SK-N-SH (cell line): ENCODE data around the gene PSMA3. TPM values are rescaled to one million over a fixed set of nuclear protein-coding genes. Genes with fewer than 3 reads are reported as not detected.

Source experiments
- CTCF ChIA-PET: fragments of 300-600, 350-600 bp; formaldehyde crosslinking; extraction: SDS; loops from one replicate; lab custom pipeline; 2021; lab: Yijun Ruan, JAX
- POLR2A ChIA-PET: fragments of 350-600 bp; sonication (Branson Sonifier 250); formaldehyde crosslinking; extraction: SDS; loops from one replicate; lab custom pipeline; 2020; ENCODE audit warnings: antibody characterized with exemption, inconsistent platforms; lab: Yijun Ruan, JAX
- DNase-seq: peaks from one replicate; pipeline ENCODE4 v3.0.0; 2012
- H2AFZ ChIP-seq: fragments of 200-600 bp; sonication (generic); 2 replicates; pipeline ENCODE4 v1.8.1; 2016; ENCODE audit warnings: antibody characterized with exemption, mild to moderate bottlenecking, low read depth
- H3F3A ChIP-seq: fragments of 200-600 bp; sonication (generic); replicated peaks from 2 replicates; pipeline ENCODE3; 2016; ENCODE audit warnings: antibody characterized with exemption, mild to moderate bottlenecking; ENCODE audit not compliant: insufficient read depth
- H3K27ac ChIP-seq, 2 experiments: fragments of 200-500 bp in 1 of 2; fragments of 200-600 bp in 1 of 2; sonication (Bioruptor generic) in 1 of 2; sonication (generic), shearing (Covaris generic) in 1 of 2; 2 replicates each; pipeline versions ENCODE4 v1.5.1 to v1.6.1; 2014 to 2016; ENCODE audit warnings: low read depth in 2 of 2, inconsistent platforms in 1 of 2, low read length in 1 of 2, mild to moderate bottlenecking in 1 of 2, mixed read lengths in 1 of 2
- H3K27me3 ChIP-seq: fragments of 200-600 bp; sonication (generic), shearing (Covaris generic); 2 replicates; pipeline ENCODE4 v1.6.1; 2016; ENCODE audit warnings: mixed run types; ENCODE audit not compliant: insufficient read depth
- H3K36me3 ChIP-seq, 2 experiments: fragments of 200-500 bp in 1 of 2; fragments of 200-600 bp in 1 of 2; sonication (Bioruptor generic) in 1 of 2; sonication (generic) in 1 of 2; replicated peaks in 1 of 2; 2 replicates each; pipeline versions ENCODE3 to v1.5.1; 2014 to 2016; ENCODE audit warnings: low read length in 1 of 2, mild to moderate bottlenecking in 1 of 2; ENCODE audit not compliant: insufficient read depth in 2 of 2, control insufficient read depth in 1 of 2
- H3K4me1 ChIP-seq, 2 experiments: fragments of 200-500 bp in 1 of 2; fragments of 200-600 bp in 1 of 2; sonication (Bioruptor generic) in 1 of 2; sonication (generic), shearing (Covaris generic) in 1 of 2; 2 replicates each; pipeline versions ENCODE4 v1.5.1 to v1.6.1; 2014 to 2016; ENCODE audit warnings: low read depth in 1 of 2, low read length in 1 of 2, mixed run types in 1 of 2; ENCODE audit not compliant: insufficient read depth in 2 of 2, control insufficient read depth in 1 of 2
- H3K4me2 ChIP-seq: fragments of 200-600 bp; sonication (generic), shearing (Covaris generic); 2 replicates; pipeline ENCODE4 v1.6.1; 2017; ENCODE audit warnings: mixed run types
- H3K4me3 ChIP-seq, 2 experiments: fragments of 200-500 bp in 1 of 2; fragments of 200-600 bp in 1 of 2; sonication (Bioruptor generic) in 1 of 2; sonication (generic), shearing (Covaris generic) in 1 of 2; 2 replicates each; pipeline versions ENCODE4 v1.5.1 to v1.8.1; 2014 to 2016; ENCODE audit warnings: low read depth in 2 of 2, inconsistent platforms in 1 of 2, low read length in 1 of 2, mild to moderate bottlenecking in 1 of 2, mixed read lengths in 1 of 2, moderate library complexity in 1 of 2
- H3K79me2 ChIP-seq: fragments of 200-600 bp; sonication (generic); 2 replicates; pipeline ENCODE4 v1.8.1; 2017; ENCODE audit warnings: mild to moderate bottlenecking; ENCODE audit not compliant: insufficient read depth
- H3K9ac ChIP-seq: fragments of 200-600 bp; sonication (generic); 2 replicates; pipeline ENCODE4 v1.6.1; 2017; ENCODE audit warnings: mixed run types
- H3K9me2 ChIP-seq: fragments of 200-600 bp; sonication (generic); 2 replicates; pipeline ENCODE4 v1.6.1; 2017; ENCODE audit warnings: mixed run types
- H3K9me3 ChIP-seq: fragments of 200-600 bp; sonication (generic); 2 replicates; pipeline ENCODE4 v1.6.1; 2017; ENCODE audit warnings: mixed run types, mild to moderate bottlenecking, moderate library complexity
- H4K20me1 ChIP-seq: fragments of 200-600 bp; sonication (generic); 2 replicates; pipeline ENCODE4 v1.6.1; 2017; ENCODE audit warnings: mild to moderate bottlenecking, mixed run types; ENCODE audit not compliant: insufficient read depth
- CHD2 ChIP-seq: fragments of 150-350 bp; IDR thresholded peaks from 2 replicates; pipeline ENCODE4 v1.6.1; 2018; ENCODE audit warnings: low read length; ENCODE audit not compliant: partially characterized antibody
- EZH2phosphoT487 ChIP-seq: fragments of 200-600 bp; sonication (generic); IDR thresholded peaks from 2 replicates; pipeline ENCODE4 v1.6.1; 2017; ENCODE audit warnings: low read depth, mixed run types, mild to moderate bottlenecking, antibody characterized with exemption, moderate library complexity, borderline replicate concordance
- FOXJ3 ChIP-seq: sonication (generic); formaldehyde crosslinking; IDR thresholded peaks from 2 replicates; pipeline ENCODE4 v1.5.1; 2020; ENCODE audit warnings: mild to moderate bottlenecking, missing genetic modification reagents
- FOXM1 ChIP-seq: IDR thresholded peaks from 2 replicates; pipeline ENCODE4 v1.4.0; 2012; ENCODE audit warnings: low read depth, mild to moderate bottlenecking
- GABPA ChIP-seq: IDR thresholded peaks from 2 replicates; pipeline ENCODE4 v1.4.0; 2012; ENCODE audit warnings: low read depth, mild to moderate bottlenecking
- GATA2 ChIP-seq: sonication (generic); formaldehyde crosslinking; IDR thresholded peaks from 2 replicates; pipeline ENCODE4 v1.5.0; 2020; ENCODE audit warnings: mild to moderate bottlenecking, missing genetic modification reagents
- NRF1 ChIP-seq: IDR thresholded peaks from 2 replicates; pipeline ENCODE4 v1.6.1; 2012; ENCODE audit warnings: low read depth, mild to moderate bottlenecking, low read length
- POLR2AphosphoS5 ChIP-seq: IDR thresholded peaks from 2 replicates; pipeline ENCODE4 v1.6.1; 2012; ENCODE audit warnings: low read depth, low read length
- RAD21 ChIP-seq: IDR thresholded peaks from 2 replicates; pipeline ENCODE4 v1.6.1; 2012; ENCODE audit warnings: mild to moderate bottlenecking, low read length
- RCOR1 ChIP-seq: fragments of 150-350 bp; IDR thresholded peaks from 2 replicates; pipeline ENCODE4 v1.6.1; 2017; ENCODE audit warnings: antibody characterized with exemption, low read length
- RFX5 ChIP-seq: IDR thresholded peaks from 2 replicates; pipeline ENCODE4 v1.6.1; 2012; ENCODE audit warnings: mild to moderate bottlenecking, improper control_type of control experiment, low read length
- SMC3 ChIP-seq: IDR thresholded peaks from 2 replicates; pipeline ENCODE4 v1.6.1; 2012; ENCODE audit warnings: low read depth, low read length, improper control_type of control experiment
- TAF1 ChIP-seq: IDR thresholded peaks from 2 replicates; pipeline ENCODE4 v1.6.1; 2012; ENCODE audit warnings: low read depth, mild to moderate bottlenecking, low read length, moderate library complexity, borderline replicate concordance
- TCF12 ChIP-seq: IDR thresholded peaks from 2 replicates; pipeline ENCODE4 v1.4.0; 2012
- WGBS: methylation state at CpG from one replicate; pipeline ENCODE4 v1.1.6; 2017; ENCODE audit warnings: low lambda C conversion rate; 5-methylcytosine and 5-hydroxymethylcytosine counted together
- polyA plus RNA-seq, 3 experiments: library from polyadenylated mRNA; depleted of rRNA; stranded (reverse); fragments of >200 nt; gene quantifications; 2 replicates each; pipeline ENCODE4 v1.2.3, GENCODE V29; 2012
- TF ChIP-seq, protein P1 (sequence below): IDR thresholded peaks from 2 replicates; pipeline ENCODE4 v1.4.0; 2012; ENCODE audit warnings: low read depth, borderline replicate concordance
- TF ChIP-seq, protein P2 (sequence below): IDR thresholded peaks from 2 replicates; pipeline ENCODE4 v1.4.0; 2012; ENCODE audit warnings: low read depth, borderline replicate concordance
- TF ChIP-seq, protein P3 (sequence below): fragments of 200-600 bp; sonication (generic); IDR thresholded peaks from 2 replicates; pipeline ENCODE4 v1.6.1; 2017; ENCODE audit warnings: antibody characterized with exemption, mild to moderate bottlenecking, moderate library complexity
- TF ChIP-seq, protein P4 (sequence below): IDR thresholded peaks from 2 replicates; pipeline ENCODE4 v1.4.0; 2012; ENCODE audit warnings: low read depth

The PSMA3 gene
- polyA plus RNA-seq, 1 of the 3 experiments (the other 2 are of a cell fraction): 203 TPM

DNA sequence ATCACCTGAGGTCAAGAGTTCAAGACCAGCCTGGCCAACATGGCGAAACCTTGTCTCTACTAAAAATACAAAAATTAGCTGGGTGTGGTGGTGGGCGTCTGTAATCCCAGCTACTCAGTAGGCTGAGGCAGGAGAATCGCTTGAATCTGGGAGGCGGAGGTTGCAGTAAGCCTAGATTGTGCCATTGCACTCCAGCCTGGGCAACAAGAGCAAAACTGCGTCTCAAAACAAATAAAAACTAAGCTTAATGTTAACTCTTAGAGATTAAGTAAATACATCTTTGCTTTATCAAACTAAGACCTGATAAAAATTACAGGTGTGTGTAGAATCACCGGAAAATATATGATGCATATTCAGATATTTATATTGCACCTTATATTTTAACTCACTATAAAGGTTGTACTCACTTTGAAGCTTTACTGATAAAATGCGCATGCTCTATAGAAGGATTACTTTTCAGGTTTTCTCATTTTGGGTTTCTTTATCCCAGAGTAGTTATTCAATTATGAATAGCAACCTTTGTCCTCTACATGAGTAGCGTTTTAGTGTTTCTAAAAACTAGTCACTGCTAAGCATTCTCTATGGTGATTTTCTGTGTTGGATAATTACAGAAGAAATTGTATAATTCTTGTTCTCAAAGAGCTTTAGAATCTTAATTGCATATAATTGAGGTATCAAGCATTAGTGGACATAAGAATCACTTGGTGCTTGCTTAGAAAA is 63.1 kb downstream of the PSMA3 start:
- WGBS: 94% methylated on average over 8 of the region's 8 CpGs
- Histone ChIP-seq H3K9me3 (no peaks in the 10 kb centered on the region), H3F3A (peaks cover 4% of the 10 kb centered on the region), H3K79me2 (peaks cover 25% of the 10 kb centered on the region), H3K4me3 (no peak overlapping the region), H3K27ac (no peak overlapping the region), H2AFZ (no peak overlapping the region), H3K36me3 (peaks cover 46 to 47% of the 10 kb centered on the region in 2 experiments), H4K20me1 (no peaks in the 10 kb centered on the region), H3K9ac (no peak overlapping the region), H3K4me1 (peaks cover 0 to 4% of the 10 kb centered on the region in 2 experiments; a peak in 1 of 4 replicates), H3K4me2 (no peak overlapping the region), H3K9me2 (no peaks in the 10 kb centered on the region), H3K27me3 (no peaks in the 10 kb centered on the region)
- TF ChIP-seq CHD2 (no peak), EZH2phosphoT487 (no peak), RCOR1 (no peak), GATA2 (CRISPR knock-in tag) (no peak), POLR2AphosphoS5 (no peak)
- TF ChIP-seq, protein P1, sequence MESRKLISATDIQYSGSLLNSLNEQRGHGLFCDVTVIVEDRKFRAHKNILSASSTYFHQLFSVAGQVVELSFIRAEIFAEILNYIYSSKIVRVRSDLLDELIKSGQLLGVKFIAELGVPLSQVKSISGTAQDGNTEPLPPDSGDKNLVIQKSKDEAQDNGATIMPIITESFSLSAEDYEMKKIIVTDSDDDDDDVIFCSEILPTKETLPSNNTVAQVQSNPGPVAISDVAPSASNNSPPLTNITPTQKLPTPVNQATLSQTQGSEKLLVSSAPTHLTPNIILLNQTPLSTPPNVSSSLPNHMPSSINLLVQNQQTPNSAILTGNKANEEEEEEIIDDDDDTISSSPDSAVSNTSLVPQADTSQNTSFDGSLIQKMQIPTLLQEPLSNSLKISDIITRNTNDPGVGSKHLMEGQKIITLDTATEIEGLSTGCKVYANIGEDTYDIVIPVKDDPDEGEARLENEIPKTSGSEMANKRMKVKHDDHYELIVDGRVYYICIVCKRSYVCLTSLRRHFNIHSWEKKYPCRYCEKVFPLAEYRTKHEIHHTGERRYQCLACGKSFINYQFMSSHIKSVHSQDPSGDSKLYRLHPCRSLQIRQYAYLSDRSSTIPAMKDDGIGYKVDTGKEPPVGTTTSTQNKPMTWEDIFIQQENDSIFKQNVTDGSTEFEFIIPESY: no peak
- ChIA-PET CTCF (interaction anchor here (0.9 to 2.0 kb wide), 2 partner anchors 9 to 10 kb away, joined by 3 to 6 read pairs; partner anchors contain the start of gene ARID4A), POLR2A (no interaction called here)
- DNase-seq: no peak

DNA sequence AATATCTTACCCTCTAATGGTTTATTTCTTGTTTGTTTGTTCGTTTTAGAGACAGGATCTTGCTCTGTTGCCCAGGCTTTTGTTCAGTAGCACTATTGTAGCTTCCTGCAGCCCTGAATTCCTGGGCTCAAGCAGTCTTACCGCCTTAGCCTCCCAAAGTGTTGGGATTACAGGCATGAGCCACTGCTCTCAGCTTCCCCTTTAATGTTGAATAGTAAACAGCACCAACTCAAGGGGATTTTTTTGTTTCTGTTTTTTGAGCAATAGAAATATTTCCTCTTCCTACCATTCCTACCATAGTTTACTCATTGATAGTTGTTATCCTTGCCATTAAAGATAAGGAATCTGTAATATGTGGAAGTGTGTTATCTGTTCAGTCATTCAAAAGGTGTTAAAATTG is 64.4 kb downstream of the PSMA3 start:
- CTCF ChIA-PET: no interaction called here
- no peaks in the 10 kb centered on the region for H3K9me3 ChIP-seq
- H3K9me2 ChIP-seq: no peaks in the 10 kb centered on the region
- H2AFZ ChIP-seq: no peak overlapping the region
- peaks cover 0 to 4% of the 10 kb centered on the region in 2 experiments; a peak in 1 of 4 replicates for H3K4me1 ChIP-seq
- no peak overlapping the region for H3K9ac ChIP-seq
- no peaks in the 10 kb centered on the region for H3K27me3 ChIP-seq
- peaks cover 33 to 41% of the 10 kb centered on the region in 2 experiments for H3K36me3 ChIP-seq
- no peak overlapping the region for H3K27ac ChIP-seq
- POLR2A ChIA-PET: no interaction called here
- peaks cover 9% of the 10 kb centered on the region for H3F3A ChIP-seq
- H3K4me3 ChIP-seq: no peak overlapping the region
- H3K79me2 ChIP-seq: peaks cover 17% of the 10 kb centered on the region; the same call in 1 of the 2 replicates
- no peak overlapping the region for H3K4me2 ChIP-seq
- TF ChIP-seq RAD21: no peak
- TF ChIP-seq, protein P2, sequence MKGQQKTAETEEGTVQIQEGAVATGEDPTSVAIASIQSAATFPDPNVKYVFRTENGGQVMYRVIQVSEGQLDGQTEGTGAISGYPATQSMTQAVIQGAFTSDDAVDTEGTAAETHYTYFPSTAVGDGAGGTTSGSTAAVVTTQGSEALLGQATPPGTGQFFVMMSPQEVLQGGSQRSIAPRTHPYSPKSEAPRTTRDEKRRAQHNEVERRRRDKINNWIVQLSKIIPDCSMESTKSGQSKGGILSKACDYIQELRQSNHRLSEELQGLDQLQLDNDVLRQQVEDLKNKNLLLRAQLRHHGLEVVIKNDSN: no peak
- no peak for TF ChIP-seq FOXM1
- no peak for TF ChIP-seq GABPA
- TF ChIP-seq, protein P1: no peak
- TF ChIP-seq RFX5: no peak
- TF ChIP-seq NRF1: no peak
- TF ChIP-seq SMC3: no peak
- no peak for TF ChIP-seq FOXJ3 (CRISPR knock-in tag)
- TF ChIP-seq, protein P3, sequence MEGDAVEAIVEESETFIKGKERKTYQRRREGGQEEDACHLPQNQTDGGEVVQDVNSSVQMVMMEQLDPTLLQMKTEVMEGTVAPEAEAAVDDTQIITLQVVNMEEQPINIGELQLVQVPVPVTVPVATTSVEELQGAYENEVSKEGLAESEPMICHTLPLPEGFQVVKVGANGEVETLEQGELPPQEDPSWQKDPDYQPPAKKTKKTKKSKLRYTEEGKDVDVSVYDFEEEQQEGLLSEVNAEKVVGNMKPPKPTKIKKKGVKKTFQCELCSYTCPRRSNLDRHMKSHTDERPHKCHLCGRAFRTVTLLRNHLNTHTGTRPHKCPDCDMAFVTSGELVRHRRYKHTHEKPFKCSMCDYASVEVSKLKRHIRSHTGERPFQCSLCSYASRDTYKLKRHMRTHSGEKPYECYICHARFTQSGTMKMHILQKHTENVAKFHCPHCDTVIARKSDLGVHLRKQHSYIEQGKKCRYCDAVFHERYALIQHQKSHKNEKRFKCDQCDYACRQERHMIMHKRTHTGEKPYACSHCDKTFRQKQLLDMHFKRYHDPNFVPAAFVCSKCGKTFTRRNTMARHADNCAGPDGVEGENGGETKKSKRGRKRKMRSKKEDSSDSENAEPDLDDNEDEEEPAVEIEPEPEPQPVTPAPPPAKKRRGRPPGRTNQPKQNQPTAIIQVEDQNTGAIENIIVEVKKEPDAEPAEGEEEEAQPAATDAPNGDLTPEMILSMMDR: no peak
- TF ChIP-seq, protein P4, sequence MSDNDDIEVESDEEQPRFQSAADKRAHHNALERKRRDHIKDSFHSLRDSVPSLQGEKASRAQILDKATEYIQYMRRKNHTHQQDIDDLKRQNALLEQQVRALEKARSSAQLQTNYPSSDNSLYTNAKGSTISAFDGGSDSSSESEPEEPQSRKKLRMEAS: no peak
- no peak for TF ChIP-seq TCF12
- no peak for TF ChIP-seq TAF1
- TF ChIP-seq, all 33 proteins: peak for 0
- no peaks in the 10 kb centered on the region for H4K20me1 ChIP-seq
- DNase-seq: no peak
- WGBS: 74% methylated on average over 2 of the region's 2 CpGs
